T-helper 9 cell (primary cell): ENCODE measurements around the gene GALNT1.
"Not testable (repeated sequence)": the region's sequence is repeated elsewhere in the genome, so short reads cannot be mapped to it uniquely, and the experiment has no call there.

Source experiments
- DNase-seq: peaks from one replicate; pipeline ENCODE4 v3.0.0-alpha.2; 2020
- total RNA-seq, 2 donors: gene quantifications; one replicate each; lab custom pipeline; 2026; lab: John Stamatoyannopoulos, UW

GALNT1 gene
- total RNA-seq: 46.6 to 105 reads per million in 2 donors

GRCh38 chr18:35581546-35581897 is at the start of gene GALNT1:
Gene GALNT1 (plus strand): TSS chr18:35581740. CDS start chr18:35654663, 72,923 bp downstream.
- no peak for DNase-seq

DNA sequence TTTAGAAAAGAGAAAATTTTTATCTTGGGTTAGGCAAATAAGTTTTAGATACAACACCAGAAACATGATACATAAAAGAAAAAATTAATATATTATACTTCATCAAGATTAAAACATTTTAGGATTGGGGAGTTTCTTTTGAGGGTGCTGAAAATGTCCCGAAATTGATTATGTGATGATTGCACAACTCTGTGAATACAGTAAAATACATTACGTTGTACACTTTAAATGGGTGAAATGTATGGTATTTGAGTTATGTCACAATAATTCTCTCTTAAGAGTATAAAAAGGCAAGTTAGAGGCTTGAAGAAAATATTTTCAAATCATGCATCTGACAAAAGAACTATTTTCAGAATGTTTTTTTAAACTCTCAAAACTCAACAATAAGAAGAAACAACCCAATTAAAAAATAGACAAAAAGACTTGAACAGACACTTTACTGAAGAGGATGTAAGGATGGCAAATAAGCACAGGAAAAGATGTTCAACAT is 47.6 kb upstream of the GALNT1 start:
- no peak for DNase-seq

DNA sequence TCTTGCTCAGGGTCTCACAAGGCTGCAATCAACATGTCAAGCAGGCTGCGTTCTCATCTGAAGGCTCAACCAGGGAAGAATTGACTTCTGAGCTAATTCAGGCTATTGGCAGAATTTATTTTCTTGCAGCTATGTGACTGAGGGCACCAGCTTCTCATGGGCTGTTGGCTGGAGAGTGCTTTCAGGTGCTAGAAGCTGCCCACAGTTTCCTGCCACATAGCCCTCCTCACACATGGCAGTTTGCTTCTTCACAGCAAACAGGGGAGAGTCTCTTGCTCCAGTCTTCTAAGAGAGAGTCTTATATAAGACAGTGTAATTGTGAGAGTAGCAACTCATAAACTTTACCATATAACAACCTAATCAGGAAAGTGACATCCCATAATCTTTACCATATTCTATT is 46.2 kb upstream of the GALNT1 start:
- no peak for DNase-seq

DNA sequence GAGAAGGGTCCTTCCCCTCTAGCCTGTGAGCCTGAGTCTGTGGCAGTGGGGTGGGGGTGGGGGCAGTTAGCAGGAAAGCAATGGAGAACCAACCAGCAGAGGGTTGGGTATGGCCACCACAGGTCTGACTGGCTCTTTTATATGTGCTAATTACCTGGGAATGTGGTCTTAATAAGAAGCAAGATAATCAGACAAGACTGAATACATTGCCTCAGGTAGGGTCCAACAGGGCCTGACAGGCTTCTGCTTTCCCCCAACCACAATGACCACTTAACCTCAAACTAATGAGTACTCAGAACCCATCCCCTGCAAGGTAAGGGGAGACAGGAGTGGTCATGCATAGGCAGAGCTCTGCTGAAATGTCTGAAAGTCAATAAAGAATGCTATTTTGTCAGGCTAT is 39.2 kb upstream of the GALNT1 start:
- no peak for DNase-seq

- DNase-seq: no peak
These were observed 34.4 kb upstream of the GALNT1 start for GRCh38 chr18:35547008-35547605.

DNA sequence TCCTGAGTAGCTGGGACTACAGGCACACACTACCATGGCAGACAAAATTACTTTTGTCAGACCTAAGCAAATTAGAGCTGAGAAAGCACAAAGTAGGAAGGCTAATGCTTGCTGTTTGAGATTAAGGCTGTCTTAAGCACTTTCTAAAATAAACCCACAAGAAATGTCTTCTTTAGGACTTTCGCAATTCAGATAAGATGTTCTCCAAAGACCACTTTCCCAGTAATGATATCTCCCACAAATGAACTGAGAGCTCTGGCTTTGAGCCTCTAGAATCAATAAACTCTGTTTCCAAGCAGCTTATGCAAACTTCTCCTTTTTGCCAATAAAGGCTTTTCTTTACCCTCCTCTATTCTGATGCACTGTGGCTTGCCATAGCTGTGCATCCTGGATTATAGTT is 32.0 kb upstream of the GALNT1 start:
- no peak for DNase-seq

DNA sequence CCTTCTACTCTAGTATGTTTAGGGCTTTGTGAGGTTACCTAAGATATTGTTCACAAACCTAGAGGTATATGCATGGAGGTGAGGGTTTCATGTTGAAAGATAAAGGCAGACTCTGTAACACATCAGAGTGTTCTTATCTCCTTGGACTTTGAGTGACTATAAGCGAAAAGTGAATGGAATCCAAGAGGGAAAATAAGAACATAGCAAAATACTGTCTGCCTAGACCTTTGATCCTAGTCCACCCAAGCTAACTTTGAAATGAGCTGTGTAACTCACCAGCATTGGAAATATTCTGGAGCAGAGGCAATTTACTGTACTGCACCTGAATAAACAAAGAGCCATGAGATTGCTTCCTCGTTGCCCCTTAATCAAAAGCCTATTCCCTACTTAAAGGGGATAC is 28.2 kb upstream of the GALNT1 start:
- DNase-seq: no peak

DNA sequence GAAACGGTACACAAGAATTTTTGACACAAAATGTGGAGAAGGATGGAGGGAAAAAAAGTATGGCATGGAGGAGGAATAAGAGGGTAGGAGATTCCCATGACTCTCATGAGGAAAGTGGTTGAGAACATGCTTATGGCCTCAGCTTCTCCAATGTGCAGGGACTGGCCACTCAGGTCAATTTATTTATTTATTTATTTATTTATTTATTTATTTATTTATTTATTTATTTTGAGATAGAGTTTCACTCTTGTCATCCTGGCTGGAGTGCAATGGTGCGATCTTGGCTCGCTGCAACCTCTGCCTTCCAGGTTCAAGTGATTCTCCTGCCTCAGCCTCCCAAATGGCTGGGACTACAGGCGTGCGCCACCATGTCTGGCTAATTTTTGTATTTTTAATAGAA is 26.0 kb upstream of the GALNT1 start:
- not testable (repeated sequence) for DNase-seq

- no peak for DNase-seq
These were observed 21.7 kb upstream of the GALNT1 start for GRCh38 chr18:35559867-35560266.

GRCh38 chr18:35564795-35565453 is 16.6 kb upstream of the GALNT1 start:
- no peak for DNase-seq

- no peak for DNase-seq
These were observed 15.5 kb upstream of the GALNT1 start for GRCh38 chr18:35566019-35566418.

- DNase-seq: no peak
These were observed 11.4 kb upstream of the GALNT1 start for GRCh38 chr18:35570182-35570581.

DNA sequence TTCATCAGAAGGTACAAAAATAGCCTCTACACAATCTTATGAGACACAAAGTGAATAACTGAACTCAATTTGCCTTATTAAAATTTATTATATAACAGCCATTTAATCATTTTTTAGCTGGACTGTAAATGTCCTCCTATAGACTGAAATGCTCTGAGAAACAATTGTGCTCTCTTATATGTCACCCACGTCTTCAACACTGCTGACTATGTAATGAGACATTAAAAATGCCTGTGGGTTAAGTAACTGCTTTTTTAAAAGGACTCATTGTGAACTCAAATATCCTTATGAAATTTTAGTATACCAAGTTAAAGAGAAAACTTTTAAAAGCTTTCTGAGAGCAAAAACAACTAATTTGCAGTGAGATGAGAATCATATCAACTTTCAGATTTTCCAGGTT is 10.4 kb upstream of the GALNT1 start:
- no peak for DNase-seq

DNA sequence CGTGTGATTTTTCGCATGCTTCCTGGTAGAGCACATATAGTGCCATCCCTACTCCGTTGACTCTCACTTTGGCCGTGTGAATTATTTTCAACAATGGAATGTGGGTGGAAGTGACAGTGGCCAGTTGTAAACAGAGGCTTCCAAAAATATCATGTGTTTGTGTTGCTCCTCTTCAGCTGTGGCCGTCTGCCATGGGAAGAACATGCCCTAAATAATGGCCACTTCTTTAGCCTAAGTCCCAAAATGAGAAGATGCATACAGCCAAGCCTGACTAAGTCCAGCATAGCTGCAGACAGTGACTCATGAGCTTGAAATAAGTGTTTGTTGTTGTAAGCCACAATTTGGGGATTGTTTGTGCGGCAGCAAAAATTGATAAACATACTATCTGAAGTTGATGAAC is 8.9 kb upstream of the GALNT1 start:
- DNase-seq: no peak

DNA sequence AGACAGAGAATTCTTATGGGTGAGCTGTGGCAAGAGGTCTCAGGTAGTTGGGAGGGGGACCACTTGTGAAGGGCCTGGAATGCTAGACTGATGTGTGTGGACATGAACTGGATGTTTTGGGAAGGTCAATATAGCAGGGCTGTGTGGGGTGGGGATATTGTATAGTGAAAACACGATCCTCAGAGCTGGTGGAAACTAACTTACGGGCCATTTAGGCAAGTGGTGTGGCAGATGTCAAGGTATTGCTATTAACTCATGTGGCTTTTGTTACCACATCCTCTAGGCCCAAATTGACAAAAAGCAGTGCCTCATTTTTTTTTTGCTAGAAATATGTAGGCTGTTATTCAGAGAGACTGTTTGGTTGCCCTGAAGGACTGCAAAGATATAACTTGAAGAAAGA is 8.0 kb upstream of the GALNT1 start:
- DNase-seq: no peak

GRCh38 chr18:35576240-35576845 is 5.2 kb upstream of the GALNT1 start:
- DNase-seq: not testable (repeated sequence)

GRCh38 chr18:35577045-35577848 is 4.3 kb upstream of the GALNT1 start:
- no peak for DNase-seq

- no peak for DNase-seq
These were observed 3.1 kb upstream of the GALNT1 start for GRCh38 chr18:35578481-35578880.

- no peak for DNase-seq
These were observed 2.6 kb upstream of the GALNT1 start for GRCh38 chr18:35578936-35579335.

GRCh38 chr18:35580701-35581539 is 620 bp upstream of the GALNT1 start:
- DNase-seq: peak; percentile 48

DNA sequence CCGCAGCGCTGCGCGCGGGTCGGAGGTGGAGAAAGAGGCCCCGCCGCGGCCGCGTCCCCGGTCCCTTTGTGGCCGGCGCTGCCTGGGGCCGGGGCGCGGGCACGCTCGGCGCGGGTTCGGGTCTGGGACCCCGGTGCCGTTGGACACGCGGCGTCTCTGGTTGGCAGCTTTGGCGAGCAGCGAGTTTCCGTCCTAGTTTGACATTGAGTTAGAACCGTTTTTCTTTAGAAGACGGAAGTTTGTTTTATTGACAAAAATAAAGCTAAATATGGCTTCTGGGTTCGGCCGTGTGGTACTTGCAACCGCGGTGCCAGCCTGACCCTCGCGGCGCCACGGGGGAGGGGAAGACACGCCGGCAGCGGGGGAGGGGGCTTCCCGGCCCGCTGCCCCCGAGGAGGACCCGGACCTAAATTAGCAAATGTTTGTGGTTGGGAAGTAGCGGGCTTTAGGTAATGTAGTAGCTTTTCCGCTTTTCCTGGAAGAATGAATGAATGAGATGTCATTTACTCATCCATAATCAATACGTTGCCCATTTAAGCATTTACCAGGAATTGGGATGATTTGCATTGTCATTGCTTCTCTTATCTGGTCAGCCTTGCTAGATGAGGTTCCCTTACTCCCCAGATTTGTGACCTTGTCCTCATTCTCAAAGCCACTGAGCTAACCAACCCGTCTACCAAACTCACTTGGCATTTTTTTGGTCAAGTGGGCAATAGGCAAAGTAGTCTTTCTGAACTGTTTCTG is 530 bp downstream of the GALNT1 start:
- no peak for DNase-seq
